ENCODE data around the gene MGAT3. TPM values are rescaled to one million over a fixed set of nuclear protein-coding genes. Genes with fewer than 3 reads are reported as not detected.

Gene MGAT3
- total and polyA plus RNA-seq, 2 of the 13 experiments (the other 11 are each of a cell fraction or from before 2014, with no cell fraction given), result 0.11 to 0.15 TPM

- TF ChIP-seq BHLHE40 (IDR thresholded peaks at IDR 0.05; ENCODE audit: low read length) (no peak), ELF3 (CRISPR knock-in tag; IDR thresholded peaks at IDR 0.05) (no peak), YEATS4 (CRISPR knock-in tag; IDR thresholded peaks at IDR 0.05; ENCODE audit: borderline replicate concordance) (no peak), EP300 (IDR thresholded peaks at IDR 0.05; ENCODE audit: low read depth in 2 of 2, low read length in 2 of 2) (no peak), EP300 (CRISPR knock-in tag; IDR thresholded peaks at IDR 0.05; ENCODE audit: borderline replicate concordance) (no peak), ZXDC (CRISPR knock-in tag; IDR thresholded peaks at IDR 0.05) (no peak), ZNF263 (CRISPR knock-in tag; IDR thresholded peaks at IDR 0.05) (no peak), SP140L (CRISPR knock-in tag; IDR thresholded peaks at IDR 0.05; ENCODE audit: borderline replicate concordance) (no peak), HMGA1 (CRISPR knock-in tag; conservative IDR thresholded peaks at IDR 0.05) (no peak), ZSCAN25 (CRISPR knock-in tag; IDR thresholded peaks at IDR 0.05) (no peak), AGO1 (IDR thresholded peaks at IDR 0.05; ENCODE audit: low read depth, low read length, poor library complexity, severe bottlenecking) (peak; percentile 79), PHF20 (CRISPR knock-in tag; IDR thresholded peaks at IDR 0.05) (no peak), ZNF333 (CRISPR knock-in tag; IDR thresholded peaks at IDR 0.05; ENCODE audit: borderline replicate concordance) (no peak), ZNF331 (CRISPR knock-in tag; IDR thresholded peaks at IDR 0.05) (no peak), ZNF33B (CRISPR knock-in tag; IDR thresholded peaks at IDR 0.05) (no peak), FOSL2 (CRISPR knock-in tag; IDR thresholded peaks at IDR 0.05) (0 out of 2 replicates have a peak, but pooled peaks have one; percentile 2), NFAT5 (CRISPR knock-in tag; IDR thresholded peaks at IDR 0.05) (no peak), ZZZ3 (CRISPR knock-in tag; IDR thresholded peaks at IDR 0.05; ENCODE audit: borderline replicate concordance) (no peak), ETS1 (CRISPR knock-in tag; IDR thresholded peaks at IDR 0.05) (no peak), NFE2 (CRISPR knock-in tag; IDR thresholded peaks at IDR 0.05) (no peak), KMT2A (CRISPR knock-in tag; IDR thresholded peaks at IDR 0.05) (no peak), HOXA9 (CRISPR knock-in tag; IDR thresholded peaks at IDR 0.05; ENCODE audit: borderline replicate concordance) (no peak)
Observed at GRCh38 chr22:39524753-39525657, 68.2 kb downstream of the MGAT3 start (continued).
